Measurements from ENCODE around the gene FOXE3. TPM values are rescaled to one million over a fixed set of nuclear protein-coding genes. Genes with fewer than 3 reads are reported as not detected.
A peak's percentile ranks its signal among the peaks of the same experiment; 100 is the strongest.

FOXE3 gene
- total and polyA plus RNA-seq, 2 of the 8 experiments (the other 6 are each of a cell fraction or from before 2014, with no cell fraction given): 0.18 TPM; not detected in 1

- H4K8ac ChIP-seq (ENCODE audit: extremely low read depth, insufficient read depth, low read length): no peak overlapping the region; the same call in 1 of the 2 replicates
- H3K18ac ChIP-seq (ENCODE audit: extremely low read depth, low read length): peak overlapping the region; percentile 34; the same call in 1 of the 2 replicates
- H2BK20ac ChIP-seq (ENCODE audit: low read length): 0 out of 2 replicates have a peak overlapping the region, but pooled peaks have one; percentile 83
- FAIRE-seq: peak; percentile 55
- no peak overlapping the region for H3K27ac ChIP-seq (ENCODE audit: low read depth, low read length)
- peaks cover 7% of the 10 kb centered on the region; the same call in 1 of the 2 replicates for H3K23me2 ChIP-seq (ENCODE audit: low read depth, low read length)
- no peak overlapping the region for H3K23ac ChIP-seq (ENCODE audit: insufficient read length)
- H4K20me1 ChIP-seq (replicated peaks in 1 of 2; ENCODE audit: control insufficient read depth in 1 of 2, insufficient read depth in 2 of 2, low read length in 2 of 2): peaks cover 8 to 19% of the 10 kb centered on the region in 2 experiments
- no peak overlapping the region for H3K56ac ChIP-seq (replicated peaks; ENCODE audit: insufficient read length, low read depth, low read length)
- no peaks in the 10 kb centered on the region for H3K9me3 ChIP-seq (ENCODE audit: insufficient read depth in 2 of 2, low read depth in 1 of 2, low read length in 1 of 2)
- H3K79me2 ChIP-seq (ENCODE audit: control insufficient read depth in 1 of 2, insufficient read depth in 2 of 2, low read length in 2 of 2): no peaks in the 10 kb centered on the region
- POLR2A ChIA-PET (ENCODE audit: partially characterized antibody): interaction anchor here (0.5 to 1.5 kb wide), 4 partner anchors 8 to 559 kb away, joined by 3 to 4 read pairs (median 3); no protein-coding TSS in a partner anchor
- H3K4me1 ChIP-seq (replicated peaks in 1 of 4; ENCODE audit: control insufficient read depth in 3 of 4, insufficient read depth in 4 of 4, low read length in 3 of 4): peaks cover 3 to 36% (median 15%) of the 10 kb centered on the region in 4 experiments; a peak in 6 of 7 replicates
- no peak overlapping the region for H4K91ac ChIP-seq (replicated peaks; ENCODE audit: insufficient read length, low read length)
- H2BK5ac ChIP-seq (ENCODE audit: low read depth, low read length): no peak overlapping the region; the same call in 1 of the 2 replicates
- 8% methylated on average over 32 of the region's 32 CpGs; no CpG with 5 or more reads in 1 of the 2 experiments for WGBS, 2 experiments (ENCODE audit: extremely low coverage in 1 of 2, insufficient coverage in 1 of 2, insufficient read length in 1 of 2, insufficient replicate concordance in 2 of 2, low coverage in 1 of 2, low lambda C conversion rate in 2 of 2, missing lambda C conversion rate in 1 of 2)
- H3K4me3 ChIP-seq (ENCODE audit: extremely low read depth in 1 of 4, insufficient read depth in 2 of 4, low read depth in 3 of 4, low read length in 4 of 4): peak overlapping the region; percentile 28 to 54 (median 42); a peak in 7 of 8 replicates
- no peak overlapping the region for H2BK120ac ChIP-seq (replicated peaks; ENCODE audit: low read depth, low read length)
- CTCF ChIA-PET (ENCODE audit: partially characterized antibody): interaction anchor here (0.6 to 9.7 kb wide), 52 partner anchors 9 to 944 kb away, joined by 3 to 140 read pairs (median 4); no protein-coding TSS in a partner anchor
- no peak overlapping the region for H3K4ac ChIP-seq (replicated peaks; ENCODE audit: insufficient read length, low read depth, low read length)
- H2BK12ac ChIP-seq (ENCODE audit: low read depth, low read length): peak overlapping the region; percentile 87; the same call in 1 of the 2 replicates
- no peaks in the 10 kb centered on the region; a peak in 1 of 8 replicates for H3K36me3 ChIP-seq (ENCODE audit: control insufficient read depth in 2 of 4, insufficient read depth in 4 of 4, low read length in 3 of 4)
- H2AK5ac ChIP-seq (ENCODE audit: low read depth, low read length): no peak overlapping the region
- peak overlapping the region; percentile 63 to 97 for H3K4me2 ChIP-seq (ENCODE audit: insufficient read depth in 1 of 2, low read depth in 2 of 2, low read length in 2 of 2)
- no peak overlapping the region for H3K14ac ChIP-seq (ENCODE audit: insufficient read length)
- H3K27me3 ChIP-seq (replicated peaks in 1 of 4; ENCODE audit: control insufficient read depth in 3 of 4, extremely low read depth in 1 of 4, insufficient read depth in 3 of 4, low read length in 3 of 4): peaks cover 65 to 99% (median 90%) of the 10 kb centered on the region in 4 experiments
- peak; percentile 58 to 94 for DNase-seq (ENCODE audit: low read depth in 1 of 2, low spot score in 2 of 2)
- H2AFZ ChIP-seq (ENCODE audit: low read length): peak overlapping the region; percentile 64; the same call in 1 of the 2 replicates
- H2BK15ac ChIP-seq (ENCODE audit: low read length): no peak overlapping the region
- no peaks in the 10 kb centered on the region for H3K79me1 ChIP-seq (ENCODE audit: low read depth, low read length)
- H3K9ac ChIP-seq (replicated peaks in 1 of 4; ENCODE audit: extremely low read depth in 1 of 4, low read depth in 3 of 4, low read length in 3 of 4): no peak overlapping the region
- H4K5ac ChIP-seq (ENCODE audit: insufficient read length, low read depth, low read length): no peak overlapping the region
- no peak for TF ChIP-seq SP1 (IDR thresholded peaks at IDR 0.05; ENCODE audit: low read depth, low read length)
- peak; percentile 6; the same call in 1 of the 2 replicates for TF ChIP-seq CREB1 (IDR thresholded peaks at IDR 0.05)
- peak; percentile 51 for TF ChIP-seq MAX (IDR thresholded peaks at IDR 0.05)
- no peak for TF ChIP-seq JUN (IDR thresholded peaks at IDR 0.05; ENCODE audit: low read depth, low read length)
- no peak for TF ChIP-seq KDM5A (IDR thresholded peaks at IDR 0.05; ENCODE audit: low read length)
- 0 out of 2 replicates have a peak, but pooled peaks have one; percentile 54 for TF ChIP-seq TEAD4 (IDR thresholded peaks at IDR 0.05; ENCODE audit: low read depth, low read length)
- TF ChIP-seq RAD21 (IDR thresholded peaks at IDR 0.05 in 1 of 2, conservative IDR thresholded peaks at IDR 0.05 in 1 of 2; ENCODE audit: low read depth in 2 of 2, low read length in 2 of 2): peak; percentile 79 to 83
- no peak for TF ChIP-seq RFX5 (IDR thresholded peaks at IDR 0.05; ENCODE audit: borderline replicate concordance, low read depth, low read length)
- no peak for TF ChIP-seq TBP (IDR thresholded peaks at IDR 0.05; ENCODE audit: low read depth, low read length)
- TF ChIP-seq SP2 (IDR thresholded peaks at IDR 0.05; ENCODE audit: low read length): no peak
- peak; percentile 61 for TF ChIP-seq ASH2L (IDR thresholded peaks at IDR 0.05; ENCODE audit: low read length)
Measured at GRCh38 chr1:47432071-47433036, 16.3 kb downstream of the FOXE3 start.

All from H1 (cell line).